Right renal pelvis (tissue), 4 donors: Measurements from ENCODE around the gene XYLT1. TPM values are rescaled to one million over a fixed set of nuclear protein-coding genes. Genes with fewer than 3 reads are reported as not detected.

Source experiments
- DNase-seq, 4 donors: peaks; one replicate each; pipeline ENCODE4 v3.0.0-alpha.2; 2013; ENCODE audit warnings: low read depth in 4 of 4, low spot score in 3 of 4, missing footprints in 1 of 4
- polyA plus RNA-seq, 4 donors: library from polyadenylated mRNA; unstranded; fragments of 120-200 nt; gene quantifications; one replicate each; pipeline ENCODE4 v1.2.1, GENCODE V29; 2013; ENCODE audit not compliant: insufficient read length in 4 of 4

Gene XYLT1
- polyA plus RNA-seq, 4 donors: 8.1 to 8.5 (median 8.4) TPM

- no peak for DNase-seq
These were observed 62.5 kb downstream of the XYLT1 start for GRCh38 chr16:17408296-17408695.

DNA sequence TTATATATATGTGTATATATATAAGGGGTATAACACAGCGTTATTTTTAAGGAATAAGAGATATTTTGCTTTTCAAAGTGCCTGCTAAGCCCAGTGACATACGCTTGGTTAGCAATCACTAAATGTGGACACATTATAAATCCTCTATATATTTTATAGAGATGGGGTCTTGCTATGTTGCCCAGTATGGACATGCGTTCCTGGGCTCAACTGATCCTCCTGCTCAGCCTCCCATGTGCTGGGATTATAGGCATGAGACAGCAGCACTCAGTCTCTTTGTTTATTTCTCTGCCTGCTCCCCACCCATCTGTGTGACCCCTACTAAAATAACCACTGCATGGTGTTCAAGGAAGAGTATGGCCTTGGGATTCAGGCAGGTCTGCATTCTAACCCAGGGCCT is 63.4 kb downstream of the XYLT1 start:
- no peak for DNase-seq

DNA sequence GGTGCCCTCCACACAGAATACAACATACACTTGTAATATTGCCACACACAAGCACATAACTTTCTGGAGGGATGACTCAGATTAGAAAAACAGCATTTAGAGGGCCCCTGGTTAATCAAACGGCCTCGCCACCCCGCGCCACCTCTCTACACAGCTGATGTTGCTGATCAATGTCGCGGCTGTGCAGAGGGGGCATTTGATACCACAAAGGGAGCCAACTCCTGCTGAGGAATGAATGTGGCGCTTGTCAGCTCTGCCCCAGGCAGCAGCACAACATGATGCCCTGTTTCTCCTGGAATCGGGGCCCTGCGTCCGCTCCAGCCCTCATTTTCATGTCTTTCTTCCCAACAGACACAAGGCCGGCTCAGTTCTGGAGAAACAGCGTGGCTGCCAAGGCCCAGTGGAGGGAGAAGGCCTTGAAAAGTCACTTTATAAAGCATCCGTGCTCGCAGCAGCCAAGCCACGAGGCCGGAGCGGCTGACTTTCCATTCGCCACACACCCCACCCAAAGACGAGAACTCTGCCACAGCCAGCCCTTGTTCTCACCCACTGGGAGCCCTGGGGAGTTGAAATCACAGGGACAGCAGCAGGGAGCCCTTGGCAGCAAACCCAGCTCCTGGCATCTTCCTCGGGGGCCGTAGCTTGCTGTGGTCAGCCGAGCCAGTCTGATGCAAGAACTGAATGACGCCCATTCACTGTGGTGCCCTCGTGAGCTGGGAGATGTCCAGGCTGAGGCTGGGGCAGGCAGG is 65.6 kb downstream of the XYLT1 start:
- DNase-seq: no peak

GRCh38 chr16:17403859-17404545 is 66.8 kb downstream of the XYLT1 start:
- no peak for DNase-seq

GRCh38 chr16:17403156-17403809 is 67.5 kb downstream of the XYLT1 start:
- DNase-seq: no peak

GRCh38 chr16:17397499-17397891 is 73.3 kb downstream of the XYLT1 start:
- DNase-seq: no peak

DNA sequence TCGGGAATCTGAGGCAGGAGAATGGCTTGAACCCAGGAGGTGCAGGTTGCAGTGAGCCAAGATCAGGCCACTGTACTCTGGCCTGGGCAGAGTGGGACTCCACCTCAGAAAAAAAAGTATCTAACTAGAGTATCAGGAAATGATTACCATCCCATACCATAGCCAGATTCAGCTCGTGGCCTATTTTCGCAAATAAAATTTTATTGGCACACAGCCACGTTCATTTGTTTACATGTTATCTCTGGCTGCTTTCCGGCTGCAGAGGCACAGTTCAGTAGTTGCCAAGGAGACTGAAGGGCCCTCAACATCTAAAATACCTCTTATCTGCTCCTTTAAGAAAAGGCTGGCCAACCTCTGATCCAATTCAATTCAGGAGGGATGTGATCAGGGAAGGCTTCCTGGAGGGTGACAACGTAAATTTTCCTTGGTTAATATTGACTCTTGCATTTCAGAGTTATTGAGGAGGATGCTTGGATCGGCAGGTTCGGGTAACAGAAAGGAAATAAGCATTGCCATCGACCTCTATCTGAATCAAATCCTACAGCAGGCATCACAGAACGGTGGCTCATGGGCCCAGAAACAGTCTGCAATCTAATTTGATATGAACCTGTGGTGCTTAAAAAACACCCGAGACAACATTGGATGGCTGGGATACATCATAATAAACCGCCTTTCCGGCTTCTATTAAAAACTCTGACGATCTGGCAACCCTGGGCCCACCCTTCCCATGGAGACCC is 73.8 kb downstream of the XYLT1 start:
- no peak for DNase-seq

DNA sequence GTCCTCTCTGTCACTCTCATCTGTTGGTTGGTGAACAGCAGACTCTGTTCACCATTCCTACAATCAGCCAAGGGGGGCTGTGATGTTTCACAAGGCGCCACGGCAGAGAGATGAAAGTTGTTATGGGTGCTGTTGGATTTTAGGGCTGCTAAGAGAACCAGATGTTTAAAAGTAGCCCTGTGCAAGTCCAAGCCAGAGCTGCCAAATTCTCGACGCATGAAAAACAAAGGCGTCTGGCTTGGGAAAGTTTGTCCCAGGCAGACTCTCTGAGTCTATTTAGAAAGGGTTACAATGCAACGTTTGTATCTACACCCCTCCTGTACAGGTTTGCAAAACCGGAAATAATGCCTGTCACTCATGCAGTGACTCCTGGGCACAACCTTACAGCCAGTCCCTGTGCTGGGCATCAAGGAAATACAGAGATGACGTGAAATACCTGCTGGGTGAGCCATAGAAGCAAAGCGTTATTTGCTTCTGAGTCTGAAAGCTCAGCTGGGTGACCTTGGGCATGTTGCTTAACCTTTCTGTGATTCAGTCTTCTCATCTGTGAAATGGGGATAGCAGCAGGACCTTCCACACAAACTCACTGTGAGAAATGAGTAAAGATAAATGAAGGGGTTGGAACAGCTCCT is 74.8 kb downstream of the XYLT1 start:
- no peak for DNase-seq

GRCh38 chr16:17392857-17393692 is 77.7 kb downstream of the XYLT1 start:
- no peak for DNase-seq

GRCh38 chr16:17392127-17392856 is 78.5 kb downstream of the XYLT1 start:
- DNase-seq: no peak

DNA sequence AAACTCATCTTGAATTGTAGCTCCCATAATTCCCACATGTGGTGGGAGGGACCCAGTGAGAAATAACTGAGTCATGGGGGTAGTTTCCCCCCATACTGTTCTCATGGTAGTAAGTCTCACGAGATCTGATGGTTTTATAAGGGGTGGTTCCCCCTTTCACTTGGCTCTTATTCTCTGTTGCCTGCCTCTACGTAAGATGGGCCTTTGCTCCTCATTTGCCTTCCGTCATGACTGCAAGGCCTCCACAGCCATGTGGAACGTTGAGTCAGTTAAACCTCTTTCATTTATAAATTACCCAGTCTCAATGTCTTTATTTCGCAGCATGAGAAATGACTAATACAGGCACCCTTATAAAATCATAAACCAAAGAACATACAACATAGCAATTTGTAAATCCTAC is 79.0 kb downstream of the XYLT1 start:
- DNase-seq: no peak

GRCh38 chr16:17389384-17389783 is 81.4 kb downstream of the XYLT1 start:
- no peak for DNase-seq

DNA sequence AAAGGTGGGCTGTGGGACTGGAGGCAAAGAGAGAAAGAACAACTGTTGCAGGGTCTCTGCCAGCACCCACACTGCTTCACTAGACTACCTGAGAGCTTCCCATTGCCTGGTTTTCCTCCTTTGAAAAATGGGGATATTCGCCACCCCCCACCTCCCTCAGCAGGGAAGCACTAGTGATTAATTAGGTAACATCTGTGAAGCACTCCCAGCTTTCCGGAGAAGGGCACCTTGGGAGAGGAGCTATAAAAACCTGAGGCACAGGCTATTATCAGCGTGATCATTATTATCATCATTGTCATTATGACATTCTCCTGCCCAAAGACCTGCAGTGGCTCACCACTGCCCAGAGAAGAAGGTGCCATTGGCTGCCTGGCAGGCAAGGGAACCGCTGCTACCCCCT is 83.5 kb downstream of the XYLT1 start:
- DNase-seq: no peak

GRCh38 chr16:17386229-17386628 is 84.5 kb downstream of the XYLT1 start:
- DNase-seq: no peak

DNA sequence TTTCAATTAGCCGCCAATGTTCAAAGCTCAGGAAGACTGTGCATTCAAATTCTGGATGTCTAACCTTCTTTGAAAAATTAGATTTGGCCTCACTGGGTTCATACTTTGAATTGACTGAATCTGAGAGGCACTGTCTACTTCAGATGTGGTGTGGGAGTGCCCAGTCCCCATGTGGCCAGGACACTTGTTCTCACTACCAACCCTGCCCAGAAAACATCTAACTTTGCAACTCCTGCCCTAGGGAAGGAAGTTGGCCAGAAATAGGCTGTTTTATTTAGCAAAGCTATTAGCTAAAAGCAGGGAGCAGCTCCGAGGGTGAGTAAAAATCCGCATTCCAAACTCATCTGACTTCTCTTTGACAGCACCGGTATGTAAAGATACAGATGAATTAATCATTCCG is 86.3 kb downstream of the XYLT1 start:
- no peak for DNase-seq

DNA sequence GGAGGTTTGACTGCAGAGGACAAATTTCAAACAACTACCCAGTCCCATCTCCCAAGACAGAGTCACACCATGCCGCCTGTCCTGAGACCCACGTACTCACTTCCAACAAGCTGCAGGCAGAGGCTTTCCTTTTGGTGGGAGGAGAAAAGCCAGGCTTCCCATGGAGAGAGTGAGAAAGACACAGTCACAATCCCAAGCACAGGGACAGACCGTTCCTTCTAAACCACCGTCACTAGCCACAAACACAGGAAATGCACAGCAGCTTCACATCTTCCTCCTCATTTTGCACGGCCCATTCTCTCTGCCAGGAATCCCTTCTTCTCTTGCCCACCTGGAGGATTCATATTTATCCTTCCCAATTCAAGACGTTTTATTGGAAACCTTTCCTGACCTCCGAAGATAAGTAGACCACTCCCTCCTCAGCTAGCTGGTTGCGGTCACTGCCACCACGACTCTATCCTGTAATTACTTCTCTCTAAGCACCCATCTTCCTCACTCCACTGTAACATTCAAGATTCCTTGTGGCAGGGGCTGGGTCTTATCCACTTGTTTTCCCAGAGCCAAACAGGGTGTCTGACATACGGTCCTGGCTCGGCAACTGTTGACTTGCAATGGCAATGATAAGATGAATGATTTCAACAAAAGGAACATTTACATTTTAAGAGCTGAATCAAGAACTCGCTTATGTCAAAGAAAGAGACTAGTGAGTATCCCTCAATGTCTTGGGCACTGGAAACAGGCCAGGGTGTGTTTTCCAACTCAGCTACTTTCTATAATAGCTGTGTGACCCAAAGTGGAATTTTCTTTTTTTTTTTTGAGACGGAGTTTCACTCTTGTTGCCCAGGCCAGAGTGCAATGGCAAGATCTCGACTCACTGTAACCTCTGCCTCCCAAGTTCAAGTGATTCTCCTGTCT is 87.6 kb downstream of the XYLT1 start:
- no peak for DNase-seq

DNA sequence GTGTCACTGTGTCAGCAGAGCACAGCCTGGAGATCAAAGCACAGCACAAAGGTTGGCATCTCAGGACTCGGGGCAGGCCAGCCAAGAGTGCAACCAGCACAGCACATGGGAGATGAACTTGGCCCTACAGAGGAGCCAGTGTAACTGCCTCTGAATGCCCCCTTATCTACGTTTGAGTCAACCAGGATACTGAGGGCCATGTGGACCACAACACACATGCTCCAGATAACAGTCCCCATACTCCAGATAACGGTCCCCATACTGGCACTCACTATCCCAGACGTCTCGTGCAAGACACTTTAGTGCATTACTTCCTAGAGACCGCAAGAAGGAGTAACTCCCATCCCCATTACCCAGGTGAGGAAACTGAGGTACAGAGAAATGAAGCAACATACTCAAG is 88.2 kb downstream of the XYLT1 start:
- no peak for DNase-seq

DNA sequence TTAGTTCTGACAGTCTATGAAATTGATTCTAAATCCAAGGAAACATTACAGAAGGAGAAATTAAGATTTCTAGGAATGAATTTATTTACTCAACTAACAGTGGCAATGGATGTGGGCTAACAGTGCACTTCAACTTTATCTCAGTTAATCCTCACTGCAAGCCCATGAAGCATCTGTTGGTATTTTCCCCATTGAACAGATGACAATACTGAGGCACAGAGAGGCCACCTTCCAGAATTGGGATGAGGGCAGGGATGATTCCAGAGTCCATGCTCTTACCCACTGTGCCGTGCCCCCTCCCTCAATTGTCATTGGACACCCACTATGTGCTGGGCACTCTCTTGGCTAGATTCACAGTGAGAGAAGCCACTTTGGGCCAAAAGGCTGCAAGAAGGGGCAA is 89.0 kb downstream of the XYLT1 start:
- DNase-seq: no peak
